Vagina (tissue), 2 donors: ENCODE measurements around the gene STKLD1. TPM values are rescaled to one million over a fixed set of nuclear protein-coding genes. Genes with fewer than 3 reads are reported as not detected.

Source experiments
- DNase-seq, 2 donors: peaks; one replicate each; pipeline ENCODE4 v3.0.0-alpha.2; 2017; ENCODE audit errors: extremely low spot score in 2 of 2
- H3K27ac ChIP-seq: fragments of 200-600 bp; sonication (generic); one replicate; pipeline ENCODE4 v1.5.1; 2019
- H3K27me3 ChIP-seq: fragments of 200-600 bp; sonication (generic); one replicate; pipeline ENCODE4 v1.5.1; 2019
- H3K36me3 ChIP-seq, 2 donors: fragments of 200-600 bp; sonication (generic); one replicate each; pipeline ENCODE4 v1.5.1; 2017 to 2019
- H3K4me1 ChIP-seq: fragments of 200-600 bp; sonication (generic); one replicate; pipeline ENCODE4 v1.5.1; 2019
- H3K4me3 ChIP-seq, 2 donors: fragments of 200-600 bp; sonication (generic); 1 replicate in 1 of 2; 2 replicates in 1 of 2; pipeline ENCODE4 v1.5.1; 2016 to 2019
- H3K9me3 ChIP-seq: fragments of 200-600 bp; sonication (generic); one replicate; pipeline ENCODE4 v1.5.1; 2019
- POLR2A ChIP-seq, 2 donors: fragments of 450-650 bp; IDR thresholded peaks; one replicate each; pipeline ENCODE4 v1.6.1; 2017; ENCODE audit warnings: antibody characterized with exemption in 2 of 2, mild to moderate bottlenecking in 2 of 2, moderate library complexity in 2 of 2
- POLR2AphosphoS5 ChIP-seq, 2 donors: sonication (generic); formaldehyde crosslinking; IDR thresholded peaks; one replicate each; pipeline ENCODE4 v1.9.0; 2017; ENCODE audit warnings: antibody characterized with exemption in 2 of 2, mild to moderate bottlenecking in 2 of 2, low read depth in 1 of 2; ENCODE audit not compliant: insufficient read depth in 1 of 2
- intact Hi-C: fragments of 100-400 bp; cut with DNase I; formaldehyde crosslinking; loops from one replicate; pipeline ENCODE4 v1.15.1; 2023
- small RNA-seq: library from RNA; depleted of rRNA; stranded (forward); fragments of <200 nt; gene quantifications from one replicate; pipeline ENCODE3, GENCODE V24; 2016
- total RNA-seq: library from RNA; depleted of rRNA; stranded (reverse); fragments of >200 nt; gene quantifications from one replicate; pipeline ENCODE4 v1.2.3, GENCODE V29; 2016
- TF ChIP-seq, protein P1 (sequence below), 3 experiments: fragments of 450-650 bp in 2 of 3; fragments of 200-600 bp in 1 of 3; sonication (generic) in 1 of 3; IDR thresholded peaks; one replicate each; pipeline ENCODE4 v1.5.1; 2017 to 2019; ENCODE audit warnings: antibody characterized with exemption in 3 of 3, mild to moderate bottlenecking in 2 of 3, moderate library complexity in 2 of 3

Gene STKLD1
- total RNA-seq, 1 donor from 2014 or later = not detected

- no peaks in the 10 kb centered on the region for H3K27me3 ChIP-seq
- no peak for DNase-seq
These were observed 78.2 kb downstream of the STKLD1 start for GRCh38 chr9:133454325-133454724.

GRCh38 chr9:133454943-133455673, 78.9 kb downstream of the STKLD1 start:
- Histone ChIP-seq H3K4me1 (peaks cover 9% of the 10 kb centered on the region), H3K4me3 (no peak overlapping the region), H3K9me3 (no peaks in the 10 kb centered on the region), H3K36me3 (no peaks in the 10 kb centered on the region), H3K27ac (no peak overlapping the region), H3K27me3 (no peaks in the 10 kb centered on the region)
- TF ChIP-seq, protein P1, sequence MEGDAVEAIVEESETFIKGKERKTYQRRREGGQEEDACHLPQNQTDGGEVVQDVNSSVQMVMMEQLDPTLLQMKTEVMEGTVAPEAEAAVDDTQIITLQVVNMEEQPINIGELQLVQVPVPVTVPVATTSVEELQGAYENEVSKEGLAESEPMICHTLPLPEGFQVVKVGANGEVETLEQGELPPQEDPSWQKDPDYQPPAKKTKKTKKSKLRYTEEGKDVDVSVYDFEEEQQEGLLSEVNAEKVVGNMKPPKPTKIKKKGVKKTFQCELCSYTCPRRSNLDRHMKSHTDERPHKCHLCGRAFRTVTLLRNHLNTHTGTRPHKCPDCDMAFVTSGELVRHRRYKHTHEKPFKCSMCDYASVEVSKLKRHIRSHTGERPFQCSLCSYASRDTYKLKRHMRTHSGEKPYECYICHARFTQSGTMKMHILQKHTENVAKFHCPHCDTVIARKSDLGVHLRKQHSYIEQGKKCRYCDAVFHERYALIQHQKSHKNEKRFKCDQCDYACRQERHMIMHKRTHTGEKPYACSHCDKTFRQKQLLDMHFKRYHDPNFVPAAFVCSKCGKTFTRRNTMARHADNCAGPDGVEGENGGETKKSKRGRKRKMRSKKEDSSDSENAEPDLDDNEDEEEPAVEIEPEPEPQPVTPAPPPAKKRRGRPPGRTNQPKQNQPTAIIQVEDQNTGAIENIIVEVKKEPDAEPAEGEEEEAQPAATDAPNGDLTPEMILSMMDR (IDR thresholded peaks at IDR 0.05) = no peak
- TF ChIP-seq POLR2A (IDR thresholded peaks at IDR 0.05) (no peak), POLR2AphosphoS5 (IDR thresholded peaks at IDR 0.05; ENCODE audit: insufficient read depth in 1 of 2, low read depth in 1 of 2) (no peak)
- no peak for DNase-seq
- intact Hi-C loops = no loop called here

More at GRCh38 chr9:133454325-133454724, 78.2 kb downstream of the STKLD1 start:
- intact Hi-C loops = no loop called here
- Histone ChIP-seq H3K4me3 (no peak overlapping the region), H3K9me3 (no peaks in the 10 kb centered on the region), H3K4me1 (peaks cover 8% of the 10 kb centered on the region), H3K36me3 (no peaks in the 10 kb centered on the region), H3K27ac (no peak overlapping the region)
- TF ChIP-seq POLR2AphosphoS5 (IDR thresholded peaks at IDR 0.05; ENCODE audit: insufficient read depth in 1 of 2, low read depth in 1 of 2) (no peak), POLR2A (IDR thresholded peaks at IDR 0.05) (no peak)
- TF ChIP-seq, protein P1 (IDR thresholded peaks at IDR 0.05) = no peak

Small RNAs within 50 kb of the gene (small RNA-seq; reads per million reads assigned to genes)
- gene RF00019 (not detected), gene SNORD24 (not detected), gene SNORD36A (not detected), gene SNORD36B (not detected), gene SNORD36C (not detected)

Other genes starting within 250 kb of the STKLD1 start
- 27.0 TPM for gene GBGT1, start 212.5 kb upstream of the STKLD1 start, total RNA-seq
- gene OBP2B, start 167.1 kb upstream of the STKLD1 start, total RNA-seq = not detected
- 17.2 TPM for gene ABO, start 101.2 kb upstream of the STKLD1 start, total RNA-seq
- 12.8 TPM for gene SURF6, start 40.2 kb upstream of the STKLD1 start, total RNA-seq
- 32.9 TPM for gene MED22, start 28.2 kb upstream of the STKLD1 start, total RNA-seq
- 1,889 TPM for gene RPL7A, start 28.1 kb upstream of the STKLD1 start, total RNA-seq
- gene SURF1, start 19.9 kb upstream of the STKLD1 start, total RNA-seq = 31.2 TPM
- 19.9 TPM for gene SURF2, start 19.8 kb upstream of the STKLD1 start, total RNA-seq
- gene SURF4, start 306 bp upstream of the STKLD1 start, total RNA-seq = 112 TPM
- 17.2 TPM for gene REXO4, start 41.6 kb downstream of the STKLD1 start, total RNA-seq
- 2.0 TPM for gene ADAMTS13, start 46.0 kb downstream of the STKLD1 start, total RNA-seq
- 9.1 TPM for gene CACFD1, start 83.6 kb downstream of the STKLD1 start, total RNA-seq
- 3.7 TPM for gene SLC2A6, start 102.7 kb downstream of the STKLD1 start, total RNA-seq
- gene MYMK, start 148.6 kb downstream of the STKLD1 start, total RNA-seq = not detected
- gene ADAMTSL2, start 158.3 kb downstream of the STKLD1 start, total RNA-seq = 2.0 TPM
- gene FAM163B, start 233.0 kb downstream of the STKLD1 start, total RNA-seq = not detected